Activated CD8-positive, alpha-beta memory T cell treated with anti-CD3 and anti-CD28 coated beads for 24 hours (primary cell): Measurements from ENCODE around the gene ADRA2B.

Experiments used
- DNase-seq: peaks from one replicate; pipeline ENCODE4 v3.0.0-alpha.2; 2020

Gene ADRA2B

GRCh38 chr2:96115631-96116423 is 544 bp downstream of the ADRA2B start:
- no peak for DNase-seq

GRCh38 chr2:96114903-96115581 is 1.3 kb downstream of the ADRA2B start:
- no peak for DNase-seq

- no peak for DNase-seq
Measured at GRCh38 chr2:96114546-96114902, 1.8 kb downstream of the ADRA2B start.

- DNase-seq, result no peak
Measured at GRCh38 chr2:96113951-96114350, 2.4 kb downstream of the ADRA2B start.

- DNase-seq, result no peak
Measured at GRCh38 chr2:96113367-96113677, 3.0 kb downstream of the ADRA2B start.

GRCh38 chr2:96112501-96113366 is 3.6 kb downstream of the ADRA2B start:
- DNase-seq, result no peak

GRCh38 chr2:96111823-96112500 is 4.4 kb downstream of the ADRA2B start:
- no peak for DNase-seq

- DNase-seq, result no peak
Measured at GRCh38 chr2:96111257-96111640, 5.1 kb downstream of the ADRA2B start.

GRCh38 chr2:96110621-96111256 is 5.6 kb downstream of the ADRA2B start:
- no peak for DNase-seq

GRCh38 chr2:96109931-96110511 is 6.3 kb downstream of the ADRA2B start:
- DNase-seq, result no peak

GRCh38 chr2:96109361-96109680 is 7.0 kb downstream of the ADRA2B start:
- no peak for DNase-seq

- DNase-seq, result no peak
Measured at GRCh38 chr2:96108541-96109360, 7.6 kb downstream of the ADRA2B start.

- DNase-seq, result no peak
Measured at GRCh38 chr2:96108151-96108540, 8.2 kb downstream of the ADRA2B start.

- no peak for DNase-seq
Measured at GRCh38 chr2:96107708-96108065, 8.7 kb downstream of the ADRA2B start.

GRCh38 chr2:96106991-96107707 is 9.2 kb downstream of the ADRA2B start:
- DNase-seq, result no peak

GRCh38 chr2:96105994-96106715 is 10.2 kb downstream of the ADRA2B start:
- no peak for DNase-seq

- no peak for DNase-seq
Measured at GRCh38 chr2:96105152-96105915, 11.0 kb downstream of the ADRA2B start.

- DNase-seq, result no peak
Measured at GRCh38 chr2:96104487-96104861, 11.9 kb downstream of the ADRA2B start.

- peak; percentile 38 for DNase-seq
Measured at GRCh38 chr2:96103761-96104486, 12.4 kb downstream of the ADRA2B start.
